H1 (cell line): Measurements from ENCODE around the gene MYO16. TPM values are rescaled to one million over a fixed set of nuclear protein-coding genes. Genes with fewer than 3 reads are reported as not detected.

Source experiments
- CTCF ChIA-PET: fragments of 300-600 bp; sonication (Branson Sonifier 250); formaldehyde crosslinking; loops from one replicate; lab custom pipeline; 2021; ENCODE audit not compliant: partially characterized antibody; lab: Charles Lee
- POLR2A ChIA-PET: fragments of 300-600 bp; sonication (Branson Sonifier 250); formaldehyde crosslinking; loops from one replicate; lab custom pipeline; 2021; ENCODE audit warnings: inconsistent platforms; ENCODE audit not compliant: partially characterized antibody; lab: Charles Lee
- DNase-seq, 2 experiments: peaks; one replicate each; pipeline versions ENCODE4 v3.0.0 to v3.0.0-alpha.2; 2010 to 2022; ENCODE audit warnings: low spot score in 2 of 2, low read depth in 1 of 2, mixed read lengths in 1 of 2
- FAIRE-seq: peaks from 2 replicates; lab custom pipeline; 2011; peaks lifted over from hg19 to GRCh38; lab: Jason Lieb, UNC
- H2AFZ ChIP-seq: 2 replicates; pipeline ENCODE4 v1.8.1; 2012; ENCODE audit warnings: low read length, inconsistent platforms
- H2AK5ac ChIP-seq: 2 replicates; pipeline ENCODE4 v1.6.1; 2013; ENCODE audit warnings: low read depth, low read length
- H2BK120ac ChIP-seq: replicated peaks from 2 replicates; pipeline ENCODE3; 2013; ENCODE audit warnings: low read depth, low read length, inconsistent platforms
- H2BK12ac ChIP-seq: 2 replicates; pipeline ENCODE4 v1.6.1; 2013; ENCODE audit warnings: low read depth, low read length
- H2BK15ac ChIP-seq: 2 replicates; pipeline ENCODE4 v1.6.1; 2013; ENCODE audit warnings: low read length
- H2BK20ac ChIP-seq: 2 replicates; pipeline ENCODE4 v1.6.1; 2013; ENCODE audit warnings: low read length
- H2BK5ac ChIP-seq: 2 replicates; pipeline ENCODE4 v1.6.1; 2013; ENCODE audit warnings: low read depth, low read length
- H3K14ac ChIP-seq: 2 replicates; pipeline ENCODE4 v1.6.1; 2013; ENCODE audit warnings: inconsistent platforms; ENCODE audit not compliant: insufficient read length
- H3K18ac ChIP-seq: 2 replicates; pipeline ENCODE4 v1.6.1; 2013; ENCODE audit warnings: low read length; ENCODE audit errors: extremely low read depth
- H3K23ac ChIP-seq: 2 replicates; pipeline ENCODE4 v1.6.1; 2013; ENCODE audit warnings: inconsistent platforms; ENCODE audit not compliant: insufficient read length
- H3K23me2 ChIP-seq: 2 replicates; pipeline ENCODE4 v1.6.1; 2013; ENCODE audit warnings: low read depth, low read length
- H3K27ac ChIP-seq: 2 replicates; pipeline ENCODE4 v1.6.1; 2011; ENCODE audit warnings: low read depth, low read length, inconsistent platforms
- H3K27me3 ChIP-seq, 4 experiments: replicated peaks in 1 of 4; 1 replicate in 1 of 4; 2 replicates in 3 of 4; pipeline versions ENCODE4 v1.6.1 to v1.8.1; 2011 to 2013; ENCODE audit warnings: low read length in 3 of 4, mild to moderate bottlenecking in 3 of 4, inconsistent platforms in 2 of 4, mixed read lengths in 2 of 4, moderate library complexity in 1 of 4; ENCODE audit not compliant: control insufficient read depth in 3 of 4, insufficient read depth in 3 of 4; ENCODE audit errors: extremely low read depth in 1 of 4
- H3K36me3 ChIP-seq, 4 experiments: 2 replicates each; pipeline versions ENCODE4 v1.6.1 to v1.8.1; 2011 to 2013; ENCODE audit warnings: mild to moderate bottlenecking in 4 of 4, low read length in 3 of 4, moderate library complexity in 2 of 4, control low read depth in 1 of 4, inconsistent platforms in 1 of 4; ENCODE audit not compliant: insufficient read depth in 4 of 4, control insufficient read depth in 2 of 4
- H3K4ac ChIP-seq: replicated peaks from 2 replicates; pipeline ENCODE3; 2013; ENCODE audit warnings: low read length, low read depth, mixed read lengths, inconsistent platforms; ENCODE audit not compliant: insufficient read length
- H3K4me1 ChIP-seq, 4 experiments: replicated peaks in 1 of 4; 1 replicate in 1 of 4; 2 replicates in 3 of 4; pipeline versions ENCODE4 v1.6.1 to v1.8.1; 2011 to 2013; ENCODE audit warnings: low read length in 3 of 4, inconsistent platforms in 2 of 4, mixed read lengths in 1 of 4; ENCODE audit not compliant: insufficient read depth in 4 of 4, control insufficient read depth in 3 of 4
- H3K4me2 ChIP-seq, 2 experiments: 2 replicates each; pipeline versions ENCODE4 v1.6.1 to v1.8.1; 2011 to 2013; ENCODE audit warnings: low read depth in 2 of 2, low read length in 2 of 2, control low read depth in 1 of 2, inconsistent platforms in 1 of 2, mild to moderate bottlenecking in 1 of 2; ENCODE audit not compliant: insufficient read depth in 1 of 2
- H3K4me3 ChIP-seq, 4 experiments: fragments of 200-600, 300-600 bp in 1 of 4; sonication (generic), shearing (Covaris generic), sonication (Bioruptor Twin) in 1 of 4; 2 replicates each; pipeline versions ENCODE4 v1.5.1 to v1.8.1; 2011 to 2016; ENCODE audit warnings: low read length in 4 of 4, low read depth in 3 of 4, control low read depth in 2 of 4, inconsistent platforms in 2 of 4, mild to moderate bottlenecking in 2 of 4, mixed read lengths in 1 of 4, moderate library complexity in 1 of 4; ENCODE audit not compliant: insufficient read depth in 2 of 4; ENCODE audit errors: extremely low read depth in 1 of 4
- H3K56ac ChIP-seq: replicated peaks from 2 replicates; pipeline ENCODE3; 2013; ENCODE audit warnings: low read depth, mild to moderate bottlenecking, mixed read lengths, low read length, inconsistent platforms; ENCODE audit not compliant: insufficient read length
- H3K79me1 ChIP-seq: 2 replicates; pipeline ENCODE4 v1.6.1; 2013; ENCODE audit warnings: low read depth, low read length, control low read depth
- H3K79me2 ChIP-seq, 2 experiments: 2 replicates each; pipeline versions ENCODE4 v1.6.1 to v1.8.1; 2012 to 2013; ENCODE audit warnings: low read length in 2 of 2, mild to moderate bottlenecking in 2 of 2, inconsistent platforms in 1 of 2; ENCODE audit not compliant: insufficient read depth in 2 of 2, control insufficient read depth in 1 of 2
- H3K9ac ChIP-seq, 4 experiments: replicated peaks in 1 of 4; 1 replicate in 1 of 4; 2 replicates in 3 of 4; pipeline versions ENCODE4 v1.6.1 to v1.8.1; 2011 to 2013; ENCODE audit warnings: low read depth in 3 of 4, low read length in 3 of 4, control low read depth in 2 of 4, mild to moderate bottlenecking in 2 of 4, moderate library complexity in 2 of 4, inconsistent platforms in 1 of 4; ENCODE audit errors: extremely low read depth in 1 of 4
- H3K9me3 ChIP-seq, 2 experiments: 2 replicates each; pipeline versions ENCODE4 v1.6.1 to v1.8.1; 2012 to 2013; ENCODE audit warnings: mild to moderate bottlenecking in 2 of 2, moderate library complexity in 2 of 2, control low read depth in 1 of 2, inconsistent platforms in 1 of 2, low read depth in 1 of 2, low read length in 1 of 2, mixed read lengths in 1 of 2; ENCODE audit not compliant: insufficient read depth in 2 of 2
- H4K20me1 ChIP-seq, 2 experiments: replicated peaks in 1 of 2; 2 replicates each; pipeline versions ENCODE3 to v1.8.1; 2011 to 2013; ENCODE audit warnings: inconsistent platforms in 2 of 2, low read length in 2 of 2, mild to moderate bottlenecking in 1 of 2; ENCODE audit not compliant: insufficient read depth in 2 of 2, control insufficient read depth in 1 of 2
- H4K5ac ChIP-seq: 2 replicates; pipeline ENCODE4 v1.6.1; 2013; ENCODE audit warnings: low read length, low read depth, mixed read lengths, inconsistent platforms; ENCODE audit not compliant: insufficient read length
- H4K8ac ChIP-seq: 2 replicates; pipeline ENCODE4 v1.8.0; 2013; ENCODE audit warnings: mild to moderate bottlenecking, moderate library complexity, low read length, inconsistent platforms; ENCODE audit not compliant: insufficient read depth; ENCODE audit errors: extremely low read depth
- H4K91ac ChIP-seq: replicated peaks from 2 replicates; pipeline ENCODE3; 2013; ENCODE audit warnings: low read length, mixed read lengths, inconsistent platforms; ENCODE audit not compliant: insufficient read length
- CBX8 ChIP-seq: fragments of 300-800, 300-1000 bp; sonication (generic); IDR thresholded peaks from 2 replicates; pipeline ENCODE4 v1.7.1; 2016; ENCODE audit warnings: low read depth, low read length, borderline replicate concordance
- CHD1 ChIP-seq: IDR thresholded peaks from 2 replicates; pipeline ENCODE4 v1.6.1; 2012; ENCODE audit warnings: low read depth, low read length, improper control_type of control experiment
- CHD2 ChIP-seq: IDR thresholded peaks from 2 replicates; pipeline ENCODE4 v1.6.1; 2012; ENCODE audit warnings: low read length, improper control_type of control experiment
- CTCF ChIP-seq, 3 experiments: IDR thresholded peaks; 1 replicate in 2 of 3; 2 replicates in 1 of 3; pipeline versions ENCODE4 v1.5.1 to v1.6.1; 2011; ENCODE audit warnings: low read length in 3 of 3, mild to moderate bottlenecking in 3 of 3, inconsistent platforms in 2 of 3, low read depth in 1 of 3, moderate library complexity in 1 of 3; ENCODE audit not compliant: insufficient read depth in 1 of 3; ENCODE audit errors: control extremely low read depth in 1 of 3
- HDAC6 ChIP-seq: IDR thresholded peaks from one replicate; pipeline ENCODE4 v1.7.1; 2012; ENCODE audit warnings: low read depth, mild to moderate bottlenecking, inconsistent platforms, low read length, moderate library complexity
- JUN ChIP-seq: IDR thresholded peaks from 2 replicates; pipeline ENCODE4 v1.6.1; 2011; ENCODE audit warnings: low read depth, mild to moderate bottlenecking, improper control_type of control experiment, low read length
- MAX ChIP-seq: IDR thresholded peaks from 2 replicates; pipeline ENCODE4 v1.6.1; 2012; ENCODE audit warnings: inconsistent platforms
- PHF8 ChIP-seq: fragments of 200-600 bp; sonication (generic); conservative IDR thresholded peaks from 2 replicates; pipeline ENCODE4 v1.7.1; 2012; ENCODE audit warnings: low read depth, mild to moderate bottlenecking, inconsistent platforms, low read length, moderate library complexity
- POLR2A ChIP-seq, 2 experiments: IDR thresholded peaks; 1 replicate in 1 of 2; 2 replicates in 1 of 2; pipeline ENCODE4 v1.6.1; 2011; ENCODE audit warnings: low read depth in 2 of 2, low read length in 2 of 2, mild to moderate bottlenecking in 2 of 2; ENCODE audit errors: control extremely low read depth in 1 of 2
- SP1 ChIP-seq: IDR thresholded peaks from 2 replicates; pipeline ENCODE4 v1.6.1; 2011; ENCODE audit warnings: low read depth, low read length
- SP4 ChIP-seq: IDR thresholded peaks from 2 replicates; pipeline ENCODE4 v1.6.1; 2012; ENCODE audit warnings: low read length, inconsistent platforms
- TAF1 ChIP-seq: IDR thresholded peaks from 2 replicates; pipeline ENCODE4 v1.6.1; 2011; ENCODE audit warnings: mild to moderate bottlenecking, low read depth, low read length
- TCF12 ChIP-seq: IDR thresholded peaks from 2 replicates; pipeline ENCODE4 v1.6.1; 2011; ENCODE audit warnings: low read depth, mild to moderate bottlenecking, low read length
- WGBS, 2 experiments: shearing (Covaris generic) in 1 of 2; methylation state at CpG; one replicate each; pipeline versions ENCODE4 v1.1.6 to v1.1.7; 2013 to 2015; ENCODE audit warnings: low lambda C conversion rate in 2 of 2, mixed read lengths in 2 of 2, inconsistent platforms in 1 of 2, low coverage in 1 of 2, missing lambda C conversion rate in 1 of 2; ENCODE audit not compliant: insufficient replicate concordance in 2 of 2, insufficient coverage in 1 of 2, insufficient read length in 1 of 2; ENCODE audit errors: extremely low coverage in 1 of 2, missing lambda C conversion rate in 1 of 2; 5-methylcytosine and 5-hydroxymethylcytosine counted together
- polyA plus RNA-seq, 7 experiments: library from polyadenylated mRNA; depleted of rRNA in 3 of 7; stranded (reverse) in 5 of 7; unstranded in 2 of 7; fragments of >200 nt in 5 of 7; fragments of 200-250 nt in 2 of 7; gene quantifications; 1 replicate in 5 of 7; 2 replicates in 1 of 7; 4 replicates in 1 of 7; pipeline versions ENCODE4 v1.2.1 to v1.2.3, GENCODE V29; 2011 to 2013; ENCODE audit warnings: missing spikeins in 2 of 7, mixed read lengths in 2 of 7
- total RNA-seq: library from RNA; stranded (reverse); fragmentation: NEBNext Ultra II Directional; extraction: Animal tissue kit (Norgen Biotek cat#: 25700); gene quantifications from 2 replicates; pipeline ENCODE4 v1.2.1, GENCODE V29; 2021

Gene MYO16
- total and polyA plus RNA-seq, 2 of the 8 experiments (the other 6 are each of a cell fraction or from before 2014, with no cell fraction given), result 0.02 to 0.22 TPM

- FAIRE-seq (no peak), DNase-seq (no peak)
- no peak overlapping the region for H2BK15ac ChIP-seq
- ChIA-PET POLR2A (no interaction called here), CTCF (no interaction called here)
- H2BK20ac ChIP-seq, result no peak overlapping the region
- no peak overlapping the region for H2AFZ ChIP-seq
- no peak overlapping the region for H2BK5ac ChIP-seq
- no peak overlapping the region for H4K5ac ChIP-seq
- no peaks in the 10 kb centered on the region for H3K27me3 ChIP-seq
- no peak overlapping the region for H3K9ac ChIP-seq
- H2BK120ac ChIP-seq, result no peak overlapping the region
- no peak overlapping the region for H3K14ac ChIP-seq
- H3K4me1 ChIP-seq, result no peaks in the 10 kb centered on the region
- no peaks in the 10 kb centered on the region for H3K79me1 ChIP-seq
- no peak overlapping the region for H3K23ac ChIP-seq
- H2AK5ac ChIP-seq, result no peak overlapping the region
- H3K36me3 ChIP-seq, result no peaks in the 10 kb centered on the region
- H4K8ac ChIP-seq, result no peak overlapping the region
- H3K79me2 ChIP-seq, result no peaks in the 10 kb centered on the region
- no peak overlapping the region for H3K4me2 ChIP-seq
- H3K23me2 ChIP-seq, result no peaks in the 10 kb centered on the region
- no peak overlapping the region for H3K4me3 ChIP-seq
- no peaks in the 10 kb centered on the region for H4K20me1 ChIP-seq
- no peak overlapping the region for H3K56ac ChIP-seq
- H4K91ac ChIP-seq, result no peak overlapping the region
- no peak overlapping the region for H3K27ac ChIP-seq
- no peak overlapping the region for H3K18ac ChIP-seq
- no peak overlapping the region for H3K4ac ChIP-seq
- H2BK12ac ChIP-seq, result no peak overlapping the region
- peaks cover 5 to 7% of the 10 kb centered on the region in 2 experiments; a peak in 3 of 4 replicates for H3K9me3 ChIP-seq
- 97% methylated on average over 4 of the region's 4 CpGs; no CpG with 5 or more reads in 1 of the 2 experiments for WGBS, 2 experiments
- TF ChIP-seq CHD1, result no peak
- no peak for TF ChIP-seq JUN
- TF ChIP-seq POLR2A (IDR thresholded peaks at IDR 0.05; ENCODE audit: control extremely low read depth in 1 of 2, low read depth in 2 of 2, low read length in 2 of 2), result no peak
- TF ChIP-seq PHF8, result no peak
- TF ChIP-seq SP4, result no peak
- no peak for TF ChIP-seq MAX
- no peak for TF ChIP-seq TAF1
- TF ChIP-seq CHD2, result no peak
- no peak for TF ChIP-seq HDAC6
- TF ChIP-seq SP1, result no peak
- no peak for TF ChIP-seq CTCF (IDR thresholded peaks at IDR 0.05; ENCODE audit: control extremely low read depth in 1 of 3, insufficient read depth in 1 of 3, low read depth in 1 of 3, low read length in 3 of 3)
- TF ChIP-seq CBX8, result no peak
- no peak for TF ChIP-seq TCF12
Observed at GRCh38 chr13:109224033-109224432, 594.6 kb downstream of the MYO16 start.
